GM23338 (cell line): ENCODE measurements around the gene PLAAT3. TPM values are rescaled to one million over a fixed set of nuclear protein-coding genes. Genes with fewer than 3 reads are reported as not detected.

Source experiments
- ATAC-seq: fragments of 200-7000 bp; cut with Tn5 transposase; 3 replicates; pipeline ENCODE4 v1.9.1; 2020
- DNase-seq: peaks from one replicate; pipeline ENCODE4 v3.0.0-alpha.2; 2015; ENCODE audit warnings: low spot score
- H2AFZ ChIP-seq: fragments of 200-600 bp; sonication (generic); 2 replicates; pipeline ENCODE4 v1.8.0; 2016; ENCODE audit warnings: antibody characterized with exemption, mild to moderate bottlenecking, moderate library complexity
- H3F3A ChIP-seq: fragments of 200-600 bp; sonication (generic); replicated peaks from 2 replicates; pipeline ENCODE4 v1.8.0; 2017; ENCODE audit warnings: antibody characterized with exemption, mixed run types, low read depth
- H3K27ac ChIP-seq: fragments of 200-600 bp; sonication (generic); 2 replicates; pipeline ENCODE4 v1.6.1; 2016; ENCODE audit warnings: low read depth
- H3K27me3 ChIP-seq: fragments of 200-600 bp; sonication (generic); 2 replicates; pipeline ENCODE4 v1.8.0; 2016; ENCODE audit warnings: mild to moderate bottlenecking, mixed run types, moderate library complexity; ENCODE audit not compliant: insufficient read depth
- H3K36me3 ChIP-seq: fragments of 200-600 bp; sonication (generic); 2 replicates; pipeline ENCODE4 v1.8.0; 2016; ENCODE audit warnings: mild to moderate bottlenecking; ENCODE audit not compliant: insufficient read depth
- H3K4me1 ChIP-seq: fragments of 200-600 bp; sonication (generic); 2 replicates; pipeline ENCODE4 v1.8.0; 2016; ENCODE audit warnings: mild to moderate bottlenecking, moderate library complexity; ENCODE audit not compliant: insufficient read depth
- H3K4me2 ChIP-seq: fragments of 200-600 bp; sonication (generic); 2 replicates; pipeline ENCODE4 v1.7.1; 2017; ENCODE audit warnings: mixed run types
- H3K4me3 ChIP-seq: fragments of 200-600 bp; sonication (generic); 2 replicates; pipeline ENCODE4 v1.6.1; 2016; ENCODE audit warnings: mixed run types
- H3K79me2 ChIP-seq: fragments of 200-600 bp; sonication (generic); replicated peaks from 2 replicates; pipeline ENCODE4 v1.8.0; 2017; ENCODE audit warnings: mild to moderate bottlenecking; ENCODE audit not compliant: insufficient read depth
- H3K9me2 ChIP-seq: fragments of 200-600 bp; sonication (generic); 2 replicates; pipeline ENCODE4 v1.8.0; 2017; ENCODE audit not compliant: insufficient read depth
- H4K20me1 ChIP-seq: fragments of 200-600 bp; sonication (generic); replicated peaks from 2 replicates; pipeline ENCODE4 v1.8.0; 2017; ENCODE audit warnings: mild to moderate bottlenecking; ENCODE audit not compliant: insufficient read depth
- H3K27ac Mint-ChIP-seq: 2 replicates; pipeline ENCODE4 v1.8.0; 2020; ENCODE audit warnings: inconsistent platforms, mild to moderate bottlenecking, moderate library complexity, mixed read lengths
- H3K27me3 Mint-ChIP-seq: 3 replicates; pipeline ENCODE4 v1.8.0; 2022; ENCODE audit warnings: low read depth, mild to moderate bottlenecking, moderate library complexity, mixed read lengths, inconsistent platforms; ENCODE audit not compliant: insufficient read depth, poor library complexity
- H3K36me3 Mint-ChIP-seq: 3 replicates; pipeline ENCODE4 v1.8.0; 2021; ENCODE audit warnings: low read depth, mild to moderate bottlenecking, inconsistent platforms, moderate library complexity, mixed read lengths
- H3K4me1 Mint-ChIP-seq: 3 replicates; pipeline ENCODE4 v1.8.0; 2020; ENCODE audit warnings: mild to moderate bottlenecking, inconsistent platforms, mixed read lengths
- H3K4me3 Mint-ChIP-seq: 3 replicates; pipeline ENCODE4 v1.8.0; 2021; ENCODE audit warnings: moderate library complexity, mild to moderate bottlenecking, inconsistent platforms, mixed read lengths
- H3K9me3 Mint-ChIP-seq: 3 replicates; pipeline ENCODE4 v1.8.0; 2020; ENCODE audit warnings: moderate library complexity, mild to moderate bottlenecking, inconsistent platforms, mixed read lengths
- CREB1 ChIP-seq: fragments of 250-450 bp; sonication (Bioruptor Pico); IDR thresholded peaks from 2 replicates; pipeline ENCODE4 v1.5.0; 2020; ENCODE audit warnings: low read depth, mild to moderate bottlenecking, moderate library complexity
- CTCF ChIP-seq, 2 experiments: fragments of 200-600 bp in 1 of 2; sonication (generic) in 1 of 2; conservative IDR thresholded peaks; 2 replicates each; pipeline versions ENCODE4 v1.5.1 to v1.6.1; 2016 to 2017; ENCODE audit warnings: antibody characterized with exemption in 2 of 2, low read depth in 2 of 2, mild to moderate bottlenecking in 2 of 2, moderate library complexity in 1 of 2
- ETS1 ChIP-seq: IDR thresholded peaks from 2 replicates; pipeline ENCODE4 v1.6.1; 2016; ENCODE audit warnings: antibody characterized with exemption
- EZH2 ChIP-seq: fragments of 200-600 bp; sonication (generic); IDR thresholded peaks from one replicate; pipeline ENCODE4 v1.8.0; 2017; ENCODE audit warnings: antibody characterized with exemption, mild to moderate bottlenecking, low read depth; ENCODE audit not compliant: unreplicated experiment
- EZH2phosphoT487 ChIP-seq: fragments of 200-600 bp; sonication (generic); IDR thresholded peaks from one replicate; pipeline ENCODE4 v1.8.1; 2018; ENCODE audit warnings: antibody characterized with exemption; ENCODE audit not compliant: unreplicated experiment
- JUNB ChIP-seq: IDR thresholded peaks from one replicate; pipeline ENCODE4 v1.6.1; 2016; ENCODE audit warnings: antibody characterized with exemption; ENCODE audit not compliant: unreplicated experiment
- NANOG ChIP-seq: IDR thresholded peaks from 2 replicates; pipeline ENCODE4 v1.6.1; 2016; ENCODE audit warnings: antibody characterized with exemption, borderline replicate concordance
- POLR2AphosphoS5 ChIP-seq: IDR thresholded peaks from 2 replicates; pipeline ENCODE4 v1.6.1; 2016; ENCODE audit warnings: antibody characterized with exemption, low read depth
- REST ChIP-seq: IDR thresholded peaks from one replicate; pipeline ENCODE4 v1.6.1; 2018; ENCODE audit warnings: antibody characterized with exemption; ENCODE audit not compliant: unreplicated experiment
- STAT1 ChIP-seq: IDR thresholded peaks from one replicate; pipeline ENCODE4 v1.6.1; 2016; ENCODE audit warnings: antibody characterized with exemption; ENCODE audit not compliant: unreplicated experiment
- ZNF114 ChIP-seq: fragments of 250-450 bp; sonication (Bioruptor Pico); IDR thresholded peaks from 2 replicates; pipeline ENCODE4 v1.5.0; 2020; ENCODE audit warnings: mild to moderate bottlenecking, moderate library complexity
- ZNF331 ChIP-seq: fragments of 250-450 bp; sonication (Bioruptor Pico); IDR thresholded peaks from 2 replicates; pipeline ENCODE4 v1.5.0; 2020; ENCODE audit warnings: low read depth, mild to moderate bottlenecking, moderate library complexity
- ZNF462 ChIP-seq: fragments of 250-450 bp; sonication (Bioruptor Pico); IDR thresholded peaks from 2 replicates; pipeline ENCODE4 v1.5.0; 2020; ENCODE audit warnings: mild to moderate bottlenecking, moderate library complexity
- polyA plus RNA-seq: library from polyadenylated mRNA; unstranded; fragments of >200 nt; fragmentation: Nextera tagmentation; extraction: Ambion mirVana; gene quantifications from 2 replicates; pipeline ENCODE4 v1.2.1, GENCODE V29; 2016
- total RNA-seq: library from RNA; depleted of rRNA; stranded (reverse); fragments of >200 nt; shearing (Covaris generic); gene quantifications from 2 replicates; pipeline ENCODE4 v1.2.3, GENCODE V29; 2014

The PLAAT3 gene
- total and polyA plus RNA-seq, 2 experiments from 2014 or later, result 61.1 to 262 TPM

GRCh38 chr11:63599211-63600122 lies 14.8 kb downstream of the PLAAT3 start:
- H2AFZ ChIP-seq, result no peak overlapping the region
- Mint-ChIP-seq H3K36me3 (peaks cover 40% of the 10 kb centered on the region), H3K4me3 (no peak overlapping the region), H3K27me3 (peaks cover 2% of the 10 kb centered on the region), H3K9me3 (peaks cover 18% of the 10 kb centered on the region), H3K4me1 (no peaks in the 10 kb centered on the region; the same call in 2 of the 3 replicates), H3K27ac (no peak overlapping the region)
- ATAC-seq, result no peak
- no peaks in the 10 kb centered on the region for H3F3A ChIP-seq
- H3K27me3 ChIP-seq, result no peaks in the 10 kb centered on the region
- H3K36me3 ChIP-seq, result peaks cover 7% of the 10 kb centered on the region; the same call in 1 of the 2 replicates
- no peak overlapping the region for H3K27ac ChIP-seq
- no peaks in the 10 kb centered on the region for H3K9me2 ChIP-seq
- DNase-seq, result no peak
- peaks cover 69% of the 10 kb centered on the region for H3K79me2 ChIP-seq
- no peak for TF ChIP-seq ZNF331 (CRISPR knock-in tag)
- TF ChIP-seq CTCF (conservative IDR thresholded peaks at IDR 0.05; ENCODE audit: low read depth in 2 of 2), result no peak
- TF ChIP-seq ZNF114 (CRISPR knock-in tag), result no peak
- TF ChIP-seq STAT1, result no peak
- no peak for TF ChIP-seq NANOG
- TF ChIP-seq CREB1, result no peak
- no peak for TF ChIP-seq JUNB
- no peak for TF ChIP-seq EZH2phosphoT487
- no peak for TF ChIP-seq REST
- TF ChIP-seq ZNF462 (CRISPR knock-in tag), result no peak
- no peak for TF ChIP-seq ETS1
- no peak for TF ChIP-seq EZH2
- TF ChIP-seq POLR2AphosphoS5, result no peak
- H3K4me2 ChIP-seq, result no peak overlapping the region
- H4K20me1 ChIP-seq, result no peaks in the 10 kb centered on the region; the same call in 1 of the 2 replicates
- H3K4me1 ChIP-seq, result peaks cover 10% of the 10 kb centered on the region
- no peak overlapping the region for H3K4me3 ChIP-seq
